HCT116 (cell line): ENCODE measurements around the gene CDC42EP4. TPM values are rescaled to one million over a fixed set of nuclear protein-coding genes. Genes with fewer than 3 reads are reported as not detected.
"Not testable (repeated sequence)": the region's sequence is repeated elsewhere in the genome, so short reads cannot be mapped to it uniquely, and the experiment has no call there.

Experiments used
- ATAC-seq: fragments of 200-7000 bp; cut with Tn5 transposase; 2 replicates; pipeline ENCODE4 v1.9.1; 2020; ENCODE audit warnings: mild to moderate bottlenecking, moderate library complexity
- BruUV-seq: library from RNA; stranded (reverse); fragments of 400-500 nt; replicated peaks from 2 replicates; lab custom pipeline; 2021; lab: Mats Ljungman, UMichigan
- CTCF ChIA-PET: fragments of 300-600 bp; sonication (Branson Sonifier 250); formaldehyde crosslinking; loops from one replicate; lab custom pipeline; 2021; ENCODE audit warnings: antibody characterized with exemption; lab: Charles Lee
- POLR2A ChIA-PET: fragments of 300-600, 350-600 bp; sonication (Branson Sonifier 250); formaldehyde crosslinking; loops from one replicate; lab custom pipeline; 2021; ENCODE audit warnings: antibody characterized with exemption; lab: Charles Lee
- RAD21 ChIA-PET, 2 experiments: fragments of 300-600 bp; sonication (Branson Sonifier 250); formaldehyde crosslinking; loops; one replicate each; lab custom pipeline; 2023; ENCODE audit warnings: low total read pairs in 2 of 2; ENCODE audit not compliant: uncharacterized antibody in 2 of 2, unreplicated experiment in 2 of 2, low non-redundant PET in 1 of 2; lab: Charles Lee
- DNase-seq: peaks from one replicate; pipeline ENCODE4 v3.0.0-alpha.2; 2010; ENCODE audit warnings: low read depth, low spot score
- H2AFZ ChIP-seq: fragments of 200-600 bp; shearing (Covaris generic), sonication (generic); 2 replicates; pipeline ENCODE4 v1.6.1; 2017; ENCODE audit warnings: low read depth, mixed run types, mixed read lengths, antibody characterized with exemption, low read length; ENCODE audit not compliant: poor library complexity, severe bottlenecking
- H3K27ac ChIP-seq: 2 replicates; pipeline ENCODE4 v1.5.1; 2012; ENCODE audit warnings: low read depth, low read length
- H3K27me3 ChIP-seq: fragments of 200-600 bp; sonication (generic); 2 replicates; pipeline ENCODE4 v1.6.1; 2016; ENCODE audit warnings: mixed run types, low read length, mixed read lengths; ENCODE audit not compliant: insufficient read depth
- H3K36me3 ChIP-seq, 2 experiments: fragments of 200-500 bp in 1 of 2; fragments of 200-600 bp in 1 of 2; sonication (Bioruptor generic) in 1 of 2; sonication (generic) in 1 of 2; 2 replicates each; pipeline versions ENCODE4 v1.5.1 to v1.6.1; 2014 to 2016; ENCODE audit warnings: low read length in 2 of 2, inconsistent platforms in 1 of 2, mixed read lengths in 1 of 2, mixed run types in 1 of 2; ENCODE audit not compliant: insufficient read depth in 2 of 2, control insufficient read depth in 1 of 2
- H3K4me1 ChIP-seq, 2 experiments: fragments of 200-600 bp in 1 of 2; sonication (generic) in 1 of 2; 2 replicates each; pipeline versions ENCODE4 v1.5.1 to v1.6.1; 2012 to 2017; ENCODE audit warnings: low read length in 2 of 2, inconsistent platforms in 1 of 2, mild to moderate bottlenecking in 1 of 2, mixed read lengths in 1 of 2, mixed run types in 1 of 2, moderate library complexity in 1 of 2; ENCODE audit not compliant: insufficient read depth in 2 of 2, control insufficient read depth in 1 of 2
- H3K4me2 ChIP-seq: fragments of 200-600 bp; sonication (generic); 2 replicates; pipeline ENCODE4 v1.6.1; 2017; ENCODE audit warnings: mixed run types, low read length, mixed read lengths
- H3K4me3 ChIP-seq, 2 experiments: fragments of 200-600 bp in 1 of 2; sonication (generic) in 1 of 2; replicated peaks in 1 of 2; 2 replicates each; pipeline ENCODE4 v1.5.1; 2011 to 2016; ENCODE audit warnings: low read length in 2 of 2, control low read depth in 1 of 2, low read depth in 1 of 2, mild to moderate bottlenecking in 1 of 2, mixed read lengths in 1 of 2, mixed run types in 1 of 2
- H3K79me2 ChIP-seq: fragments of 200-600 bp; sonication (generic); 2 replicates; pipeline ENCODE4 v1.6.1; 2017; ENCODE audit warnings: mild to moderate bottlenecking, mixed run types, low read length, moderate library complexity, mixed read lengths; ENCODE audit not compliant: insufficient read depth
- H3K9ac ChIP-seq: fragments of 200-600 bp; sonication (generic); 2 replicates; pipeline ENCODE4 v1.6.1; 2016; ENCODE audit warnings: low read length, mixed read lengths
- H3K9me2 ChIP-seq: fragments of 200-600 bp; sonication (generic), shearing (Covaris generic); 2 replicates; pipeline ENCODE4 v1.6.1; 2017; ENCODE audit warnings: mixed run types, mild to moderate bottlenecking, moderate library complexity; ENCODE audit not compliant: insufficient read depth
- H3K9me3 ChIP-seq, 2 experiments: fragments of 200-500 bp in 1 of 2; fragments of 200-600 bp in 1 of 2; sonication (Bioruptor generic) in 1 of 2; sonication (generic) in 1 of 2; 2 replicates each; pipeline ENCODE4 v1.6.1; 2014 to 2017; ENCODE audit warnings: low read length in 2 of 2, mixed read lengths in 2 of 2, inconsistent platforms in 1 of 2, low read depth in 1 of 2, mild to moderate bottlenecking in 1 of 2, mixed run types in 1 of 2, moderate library complexity in 1 of 2; ENCODE audit not compliant: control insufficient read depth in 1 of 2, insufficient read depth in 1 of 2
- H4K20me1 ChIP-seq: fragments of 200-600 bp; sonication (generic), shearing (Covaris generic); 2 replicates; pipeline ENCODE4 v1.6.1; 2017; ENCODE audit warnings: mixed run types, mild to moderate bottlenecking, moderate library complexity; ENCODE audit not compliant: insufficient read depth
- ATF3 ChIP-seq: IDR thresholded peaks from 2 replicates; pipeline ENCODE4 v1.6.1; 2012
- EGR1 ChIP-seq: IDR thresholded peaks from 2 replicates; pipeline ENCODE4 v1.6.1; 2012; ENCODE audit warnings: low read depth
- ELF1 ChIP-seq: IDR thresholded peaks from 2 replicates; pipeline ENCODE4 v1.6.1; 2012; ENCODE audit warnings: low read depth, borderline replicate concordance
- EZH2 ChIP-seq: fragments of 200-600 bp; sonication (generic); IDR thresholded peaks from 2 replicates; pipeline ENCODE4 v1.6.1; 2017; ENCODE audit warnings: antibody characterized with exemption, mixed run types
- EZH2phosphoT487 ChIP-seq: fragments of 200-600 bp; IDR thresholded peaks from 2 replicates; pipeline ENCODE4 v1.6.1; 2018; ENCODE audit warnings: antibody characterized with exemption, borderline replicate concordance
- FOSL1 ChIP-seq: IDR thresholded peaks from 2 replicates; pipeline ENCODE4 v1.6.1; 2012; ENCODE audit warnings: low read depth
- RAD21 ChIP-seq: IDR thresholded peaks from 2 replicates; pipeline ENCODE4 v1.6.1; 2012; ENCODE audit warnings: low read depth, mild to moderate bottlenecking
- SIN3A ChIP-seq: IDR thresholded peaks from 2 replicates; pipeline ENCODE4 v1.6.1; 2012; ENCODE audit warnings: low read depth
- SP1 ChIP-seq: IDR thresholded peaks from 2 replicates; pipeline ENCODE4 v1.6.1; 2012; ENCODE audit warnings: low read depth
- TCF7L2 ChIP-seq: IDR thresholded peaks from 2 replicates; pipeline ENCODE4 v1.7.0; 2011; ENCODE audit warnings: borderline replicate concordance, inconsistent platforms; ENCODE audit not compliant: insufficient read depth, insufficient read length; ENCODE audit errors: extremely low read depth
- ZNF274 ChIP-seq: fragments of 200-500 bp; sonication (Bioruptor generic); IDR thresholded peaks from 2 replicates; pipeline ENCODE4 v1.6.1; 2014; ENCODE audit warnings: mild to moderate bottlenecking, low read depth, low read length, inconsistent platforms
- intact Hi-C: fragments of 100-400 bp; cut with micrococcal nuclease; formaldehyde crosslinking; loops from 2 replicates; pipeline ENCODE4 v1.10.0; 2022
- total RNA-seq: library from RNA; stranded (reverse); gene quantifications from one replicate; pipeline ENCODE4 v1.2.1, GENCODE V29; 2021; ENCODE audit not compliant: unreplicated experiment
- TF ChIP-seq, protein P1 (sequence below): IDR thresholded peaks from 2 replicates; pipeline ENCODE4 v1.6.1; 2011; ENCODE audit warnings: mild to moderate bottlenecking, low read length, moderate library complexity; ENCODE audit not compliant: insufficient replicate concordance; ENCODE audit errors: extremely low read depth

The CDC42EP4 gene
- total RNA-seq, 1 experiment from 2014 or later, result 54.9 TPM

GRCh38 chr17:73265646-73266640 is 45.9 kb downstream of the CDC42EP4 start:
- H3K9me2 ChIP-seq, result no peaks in the 10 kb centered on the region
- intact Hi-C loops, result no loop called here
- ATAC-seq, result no peak
- RAD21 ChIA-PET, result no interaction called here
- H2AFZ ChIP-seq, result no peak overlapping the region
- no peak for DNase-seq
- TF ChIP-seq EGR1, result no peak
- TF ChIP-seq SIN3A, result no peak
- TF ChIP-seq, protein P1, sequence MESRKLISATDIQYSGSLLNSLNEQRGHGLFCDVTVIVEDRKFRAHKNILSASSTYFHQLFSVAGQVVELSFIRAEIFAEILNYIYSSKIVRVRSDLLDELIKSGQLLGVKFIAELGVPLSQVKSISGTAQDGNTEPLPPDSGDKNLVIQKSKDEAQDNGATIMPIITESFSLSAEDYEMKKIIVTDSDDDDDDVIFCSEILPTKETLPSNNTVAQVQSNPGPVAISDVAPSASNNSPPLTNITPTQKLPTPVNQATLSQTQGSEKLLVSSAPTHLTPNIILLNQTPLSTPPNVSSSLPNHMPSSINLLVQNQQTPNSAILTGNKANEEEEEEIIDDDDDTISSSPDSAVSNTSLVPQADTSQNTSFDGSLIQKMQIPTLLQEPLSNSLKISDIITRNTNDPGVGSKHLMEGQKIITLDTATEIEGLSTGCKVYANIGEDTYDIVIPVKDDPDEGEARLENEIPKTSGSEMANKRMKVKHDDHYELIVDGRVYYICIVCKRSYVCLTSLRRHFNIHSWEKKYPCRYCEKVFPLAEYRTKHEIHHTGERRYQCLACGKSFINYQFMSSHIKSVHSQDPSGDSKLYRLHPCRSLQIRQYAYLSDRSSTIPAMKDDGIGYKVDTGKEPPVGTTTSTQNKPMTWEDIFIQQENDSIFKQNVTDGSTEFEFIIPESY, result no peak
- no peak for TF ChIP-seq ZNF274
- TF ChIP-seq RAD21, result no peak
- TF ChIP-seq EZH2, result no peak
- no peak for TF ChIP-seq ATF3
- no peak for TF ChIP-seq SP1
- no peak for TF ChIP-seq FOSL1
- TF ChIP-seq ELF1, result no peak
- no peak for TF ChIP-seq TCF7L2
- TF ChIP-seq EZH2phosphoT487, result no peak
- TF ChIP-seq, all 23 proteins: peak for 0
- Histone ChIP-seq H3K4me2 (no peak overlapping the region), H3K9me3 (no peaks in the 10 kb centered on the region), H3K27me3 (no peaks in the 10 kb centered on the region), H3K9ac (no peak overlapping the region), H3K79me2 (no peaks in the 10 kb centered on the region), H4K20me1 (no peaks in the 10 kb centered on the region), H3K27ac (no peak overlapping the region), H3K4me3 (no peak overlapping the region), H3K36me3 (no peaks in the 10 kb centered on the region), H3K4me1 (peaks cover 2 to 11% of the 10 kb centered on the region in 2 experiments; a peak in 2 of 4 replicates)
- ChIA-PET POLR2A (interaction anchor here (0.6 to 1.0 kb wide), 4 partner anchors 14 to 42 kb away, joined by 3 to 5 read pairs (median 4); no protein-coding TSS in a partner anchor), CTCF (interaction anchor here (1.0 to 4.2 kb wide), 2 partner anchors 14 to 104 kb away, joined by 3 to 17 read pairs; no protein-coding TSS in a partner anchor)
- BruUV-seq, result no TSS peak

- POLR2A ChIA-PET, ATAC-seq, H3K4me3 ChIP-seq, H2AFZ ChIP-seq, H3K79me2 ChIP-seq, H3K9ac ChIP-seq, H3K9me3 ChIP-seq, H3K27ac ChIP-seq, H4K20me1 ChIP-seq, H3K36me3 ChIP-seq, H3K27me3 ChIP-seq, intact Hi-C loops, H3K4me2 ChIP-seq, BruUV-seq, CTCF ChIA-PET, DNase-seq, H3K9me2 ChIP-seq, RAD21 ChIA-PET: not testable (repeated sequence)
- peaks cover 2 to 11% of the 10 kb centered on the region in 2 experiments; a peak in 2 of 4 replicates for H3K4me1 ChIP-seq
Measured at GRCh38 chr17:73264448-73264847, 47.4 kb downstream of the CDC42EP4 start.
